GM12878 (cell line): ENCODE measurements around the gene KIFBP.

Experiments
- BACH1 ChIP-seq: fragments of 450-650 bp; IDR thresholded peaks from 2 replicates; pipeline ENCODE4 v1.6.1; 2017; ENCODE audit warnings: mild to moderate bottlenecking, borderline replicate concordance
- BHLHE40 ChIP-seq, 2 experiments: fragments of 450-650 bp in 1 of 2; IDR thresholded peaks; 2 replicates each; pipeline ENCODE4 v1.6.1; 2011 to 2017; ENCODE audit warnings: low read depth in 2 of 2, borderline replicate concordance in 1 of 2, improper control_type of control experiment in 1 of 2, low read length in 1 of 2, mild to moderate bottlenecking in 1 of 2
- CHD4 ChIP-seq: fragments of 200-600 bp; sonication (generic); IDR thresholded peaks from 2 replicates; pipeline ENCODE4 v1.6.1; 2016; ENCODE audit warnings: mild to moderate bottlenecking
- EZH2 ChIP-seq: IDR thresholded peaks from 2 replicates; pipeline ENCODE4 v1.6.1; 2012; ENCODE audit warnings: low read depth, mild to moderate bottlenecking, control low read depth, inconsistent platforms, low read length, borderline replicate concordance; ENCODE audit not compliant: control insufficient read depth
- FOXK2 ChIP-seq: fragments of 450-650 bp; IDR thresholded peaks from 2 replicates; pipeline ENCODE4 v1.6.1; 2017; ENCODE audit warnings: mild to moderate bottlenecking, moderate library complexity
- NR2C2 ChIP-seq: IDR thresholded peaks from 2 replicates; pipeline ENCODE4 v1.6.1; 2011; ENCODE audit warnings: borderline replicate concordance, low read depth; ENCODE audit not compliant: control insufficient read depth, insufficient read length
- SMAD5 ChIP-seq: IDR thresholded peaks from 2 replicates; pipeline ENCODE4 v1.6.1; 2016; ENCODE audit warnings: antibody characterized with exemption, low read depth
- SP1 ChIP-seq: IDR thresholded peaks from one replicate; pipeline ENCODE4 v1.6.1; 2011; ENCODE audit warnings: low read depth, low read length
- SPI1 ChIP-seq: IDR thresholded peaks from 2 replicates; pipeline ENCODE4 v1.6.1; 2011; ENCODE audit warnings: low read depth, mild to moderate bottlenecking, low read length, moderate library complexity, borderline replicate concordance; ENCODE audit not compliant: insufficient read depth
- ZSCAN29 ChIP-seq: fragments of 450-650 bp; IDR thresholded peaks from 2 replicates; pipeline ENCODE4 v1.6.1; 2017; ENCODE audit warnings: mild to moderate bottlenecking, moderate library complexity
- TF ChIP-seq, protein P1 (sequence below): fragments of 450-650 bp; IDR thresholded peaks from 2 replicates; pipeline ENCODE4 v1.6.1; 2018; ENCODE audit warnings: mild to moderate bottlenecking, low read depth, moderate library complexity; ENCODE audit not compliant: partially characterized antibody
- TF ChIP-seq, protein P2 (sequence below), 3 experiments: IDR thresholded peaks in 2 of 3; conservative IDR thresholded peaks in 1 of 3; 2 replicates each; pipeline ENCODE4 v1.5.1; 2011; ENCODE audit warnings: low read depth in 3 of 3, low read length in 3 of 3, mild to moderate bottlenecking in 3 of 3, control low read depth in 2 of 3, moderate library complexity in 2 of 3, inconsistent platforms in 1 of 3, mixed read lengths in 1 of 3; ENCODE audit not compliant: control insufficient read depth in 2 of 3, insufficient read depth in 1 of 3; ENCODE audit errors: extremely low read depth in 1 of 3

DNA sequence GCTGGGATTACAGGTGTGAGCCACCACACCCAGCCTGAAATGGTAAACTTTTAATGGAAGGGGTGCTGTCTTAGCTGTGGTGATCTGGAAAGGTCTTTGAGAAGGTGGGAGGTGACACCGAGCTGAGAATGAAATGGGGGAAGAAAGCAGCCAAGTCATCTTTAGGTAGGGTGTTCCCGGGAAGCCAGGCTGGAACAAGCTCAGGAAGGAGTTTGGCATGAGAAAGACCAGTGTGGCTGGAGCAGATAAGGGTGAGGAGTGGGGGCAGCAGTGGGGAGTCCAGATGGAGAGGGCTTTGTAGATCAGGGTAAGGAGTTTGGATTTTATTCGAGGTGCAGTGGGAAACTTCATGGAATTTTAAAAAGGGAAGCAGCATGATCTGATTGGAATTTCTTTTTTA, 30.0 kb downstream of the KIFBP start:
- TF ChIP-seq, protein P1, sequence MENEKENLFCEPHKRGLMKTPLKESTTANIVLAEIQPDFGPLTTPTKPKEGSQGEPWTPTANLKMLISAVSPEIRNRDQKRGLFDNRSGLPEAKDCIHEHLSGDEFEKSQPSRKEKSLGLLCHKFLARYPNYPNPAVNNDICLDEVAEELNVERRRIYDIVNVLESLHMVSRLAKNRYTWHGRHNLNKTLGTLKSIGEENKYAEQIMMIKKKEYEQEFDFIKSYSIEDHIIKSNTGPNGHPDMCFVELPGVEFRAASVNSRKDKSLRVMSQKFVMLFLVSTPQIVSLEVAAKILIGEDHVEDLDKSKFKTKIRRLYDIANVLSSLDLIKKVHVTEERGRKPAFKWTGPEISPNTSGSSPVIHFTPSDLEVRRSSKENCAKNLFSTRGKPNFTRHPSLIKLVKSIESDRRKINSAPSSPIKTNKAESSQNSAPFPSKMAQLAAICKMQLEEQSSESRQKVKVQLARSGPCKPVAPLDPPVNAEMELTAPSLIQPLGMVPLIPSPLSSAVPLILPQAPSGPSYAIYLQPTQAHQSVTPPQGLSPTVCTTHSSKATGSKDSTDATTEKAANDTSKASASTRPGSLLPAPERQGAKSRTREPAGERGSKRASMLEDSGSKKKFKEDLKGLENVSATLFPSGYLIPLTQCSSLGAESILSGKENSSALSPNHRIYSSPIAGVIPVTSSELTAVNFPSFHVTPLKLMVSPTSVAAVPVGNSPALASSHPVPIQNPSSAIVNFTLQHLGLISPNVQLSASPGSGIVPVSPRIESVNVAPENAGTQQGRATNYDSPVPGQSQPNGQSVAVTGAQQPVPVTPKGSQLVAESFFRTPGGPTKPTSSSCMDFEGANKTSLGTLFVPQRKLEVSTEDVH, result no peak
- TF ChIP-seq, protein P2, sequence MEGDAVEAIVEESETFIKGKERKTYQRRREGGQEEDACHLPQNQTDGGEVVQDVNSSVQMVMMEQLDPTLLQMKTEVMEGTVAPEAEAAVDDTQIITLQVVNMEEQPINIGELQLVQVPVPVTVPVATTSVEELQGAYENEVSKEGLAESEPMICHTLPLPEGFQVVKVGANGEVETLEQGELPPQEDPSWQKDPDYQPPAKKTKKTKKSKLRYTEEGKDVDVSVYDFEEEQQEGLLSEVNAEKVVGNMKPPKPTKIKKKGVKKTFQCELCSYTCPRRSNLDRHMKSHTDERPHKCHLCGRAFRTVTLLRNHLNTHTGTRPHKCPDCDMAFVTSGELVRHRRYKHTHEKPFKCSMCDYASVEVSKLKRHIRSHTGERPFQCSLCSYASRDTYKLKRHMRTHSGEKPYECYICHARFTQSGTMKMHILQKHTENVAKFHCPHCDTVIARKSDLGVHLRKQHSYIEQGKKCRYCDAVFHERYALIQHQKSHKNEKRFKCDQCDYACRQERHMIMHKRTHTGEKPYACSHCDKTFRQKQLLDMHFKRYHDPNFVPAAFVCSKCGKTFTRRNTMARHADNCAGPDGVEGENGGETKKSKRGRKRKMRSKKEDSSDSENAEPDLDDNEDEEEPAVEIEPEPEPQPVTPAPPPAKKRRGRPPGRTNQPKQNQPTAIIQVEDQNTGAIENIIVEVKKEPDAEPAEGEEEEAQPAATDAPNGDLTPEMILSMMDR (IDR thresholded peaks at IDR 0.05 in 2 of 3, conservative IDR thresholded peaks at IDR 0.05 in 1 of 3; ENCODE audit: control insufficient read depth in 2 of 3, extremely low read depth in 1 of 3, insufficient read depth in 1 of 3, low read depth in 3 of 3, low read length in 3 of 3), result no peak
- no peak for TF ChIP-seq SPI1
- TF ChIP-seq EZH2, result no peak
- no peak for TF ChIP-seq BACH1
- no peak for TF ChIP-seq ZSCAN29
- TF ChIP-seq FOXK2, result no peak
- no peak for TF ChIP-seq BHLHE40 (IDR thresholded peaks at IDR 0.05; ENCODE audit: borderline replicate concordance in 1 of 2, low read depth in 2 of 2, low read length in 1 of 2)
- no peak for TF ChIP-seq SMAD5
- no peak for TF ChIP-seq CHD4
- TF ChIP-seq SP1, result no peak
- no peak for TF ChIP-seq NR2C2
